HG03280 (cell line): ENCODE results near the gene PEX6.
"Not testable (repeated sequence)": the region's sequence is repeated elsewhere in the genome, so short reads cannot be mapped to it uniquely, and the experiment has no call there.

Source experiments
- ATAC-seq: cut with Tn5 transposase; IDR thresholded peaks from one replicate; pipeline ENCODE4 v1.9.1; 2021; ENCODE audit warnings: mild to moderate bottlenecking, moderate library complexity; ENCODE audit not compliant: unreplicated experiment

PEX6 gene

GRCh38 chr6:42968126-42968701, 10.8 kb downstream of the PEX6 start:
- ATAC-seq, result no peak

GRCh38 chr6:42967228-42967627, 11.8 kb downstream of the PEX6 start:
- no peak for ATAC-seq

- no peak for ATAC-seq
Measured at GRCh38 chr6:42966571-42966970, 12.4 kb downstream of the PEX6 start.

GRCh38 chr6:42963855-42964605, 15.0 kb downstream of the PEX6 start:
- ATAC-seq, result no peak

- no peak for ATAC-seq
Measured at GRCh38 chr6:42963179-42963854, 15.7 kb downstream of the PEX6 start.

- ATAC-seq, result no peak
Measured at GRCh38 chr6:42962502-42963178, 16.3 kb downstream of the PEX6 start.

GRCh38 chr6:42962096-42962495, 16.9 kb downstream of the PEX6 start:
- ATAC-seq, result no peak

GRCh38 chr6:42961020-42961470, 17.9 kb downstream of the PEX6 start:
- no peak for ATAC-seq

- no peak for ATAC-seq
Measured at GRCh38 chr6:42960243-42961019, 18.6 kb downstream of the PEX6 start, which contains the start of gene GNMT. GNMT (plus strand) TSS chr6:42960754; CDS start chr6:42960768, 14 bp downstream.

- ATAC-seq, result no peak
Measured at GRCh38 chr6:42959917-42960242, 19.1 kb downstream of the PEX6 start.

- no peak for ATAC-seq
Measured at GRCh38 chr6:42958125-42958524, 20.9 kb downstream of the PEX6 start.

GRCh38 chr6:42954405-42954804, 24.6 kb downstream of the PEX6 start:
- not testable (repeated sequence) for ATAC-seq

GRCh38 chr6:42952389-42952788, 26.6 kb downstream of the PEX6 start:
- ATAC-seq, result no peak

- ATAC-seq, result no peak
Measured at GRCh38 chr6:42947950-42948349, 31.0 kb downstream of the PEX6 start.

- ATAC-seq, result no peak
Measured at GRCh38 chr6:42942444-42942843, 36.5 kb downstream of the PEX6 start.

GRCh38 chr6:42941356-42941755, 37.6 kb downstream of the PEX6 start:
- not testable (repeated sequence) for ATAC-seq

- ATAC-seq, result no peak
Measured at GRCh38 chr6:42940493-42941045, 38.4 kb downstream of the PEX6 start.

- ATAC-seq, result no peak
Measured at GRCh38 chr6:42939810-42940167, 39.2 kb downstream of the PEX6 start.

GRCh38 chr6:42938987-42939809, 39.8 kb downstream of the PEX6 start:
- ATAC-seq, result no peak

GRCh38 chr6:42938428-42938796, 40.6 kb downstream of the PEX6 start:
- no peak for ATAC-seq
